Stimulated activated CD8-positive, alpha-beta memory T cell treated with anti-CD3 and anti-CD28 coated beads, Interleukin-4, amount 100 ng/mL, for 1 hour (primary cell): ENCODE data around the gene ATP12A.
"Not testable (repeated sequence)": the region's sequence is repeated elsewhere in the genome, so short reads cannot be mapped to it uniquely, and the experiment has no call there.

ENCODE experiments used
- DNase-seq, 2 donors: peaks; one replicate each; pipeline ENCODE4 v3.0.0-alpha.2; 2020; ENCODE audit warnings: low read depth in 2 of 2, low spot score in 1 of 2

Gene ATP12A

DNA sequence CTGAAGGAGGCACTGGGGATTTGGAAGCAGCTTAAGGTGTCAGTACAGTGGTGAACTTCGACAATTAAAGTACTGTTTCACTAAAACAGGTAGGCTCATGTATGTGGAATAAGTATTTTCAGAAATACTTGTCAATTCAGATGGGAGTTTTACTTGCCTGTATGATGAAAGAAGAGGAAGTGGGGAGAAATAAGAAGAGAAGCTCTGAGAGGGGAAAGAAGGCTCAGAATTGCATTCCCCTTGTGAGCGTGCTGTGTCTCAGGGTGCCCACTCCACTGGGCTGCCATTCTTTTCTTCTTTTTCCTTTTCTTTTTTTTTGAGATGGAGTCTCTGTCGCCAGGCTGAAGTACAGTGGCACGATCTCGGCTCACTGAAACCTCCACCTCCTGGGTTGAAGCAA, 45.2 kb downstream of the ATP12A start:
- no peak for DNase-seq

GRCh38 chr13:24727731-24728601, 47.8 kb downstream of the ATP12A start:
- DNase-seq = peak; percentile 28 to 50

GRCh38 chr13:24730873-24731567, 50.8 kb downstream of the ATP12A start:
- not testable (repeated sequence) for DNase-seq

- DNase-seq = no peak
These were observed 54.7 kb downstream of the ATP12A start for GRCh38 chr13:24734950-24735349.

GRCh38 chr13:24737042-24737441, 56.8 kb downstream of the ATP12A start:
- no peak for DNase-seq

DNA sequence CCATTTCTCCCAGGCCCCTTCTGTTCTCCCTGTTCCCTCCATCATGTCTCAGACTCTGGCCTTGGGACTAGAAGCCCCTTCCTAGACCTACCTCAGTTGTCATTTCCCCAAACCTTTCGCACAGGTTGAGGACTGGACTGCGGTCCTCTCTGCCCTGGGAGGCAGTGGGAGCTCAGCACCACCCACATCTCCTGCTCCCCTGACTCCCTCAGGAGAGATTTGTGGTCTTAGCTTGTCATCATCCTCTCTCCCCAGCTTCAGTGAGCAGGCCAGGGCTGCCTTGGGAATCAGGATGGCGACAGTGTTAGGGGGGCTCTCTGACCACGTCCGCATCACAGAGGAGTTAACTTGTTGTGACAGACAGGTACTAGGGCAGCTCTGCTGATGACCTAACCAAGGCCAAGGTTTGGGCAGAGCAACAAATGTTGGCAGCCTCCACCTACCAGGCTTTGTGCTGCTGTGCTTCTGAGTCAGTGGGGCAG, 58.2 kb downstream of the ATP12A start:
- no peak for DNase-seq

GRCh38 chr13:24740014-24740890, 60.0 kb downstream of the ATP12A start:
- no peak for DNase-seq

- DNase-seq = no peak
These were observed 60.9 kb downstream of the ATP12A start for GRCh38 chr13:24741016-24741662.

DNA sequence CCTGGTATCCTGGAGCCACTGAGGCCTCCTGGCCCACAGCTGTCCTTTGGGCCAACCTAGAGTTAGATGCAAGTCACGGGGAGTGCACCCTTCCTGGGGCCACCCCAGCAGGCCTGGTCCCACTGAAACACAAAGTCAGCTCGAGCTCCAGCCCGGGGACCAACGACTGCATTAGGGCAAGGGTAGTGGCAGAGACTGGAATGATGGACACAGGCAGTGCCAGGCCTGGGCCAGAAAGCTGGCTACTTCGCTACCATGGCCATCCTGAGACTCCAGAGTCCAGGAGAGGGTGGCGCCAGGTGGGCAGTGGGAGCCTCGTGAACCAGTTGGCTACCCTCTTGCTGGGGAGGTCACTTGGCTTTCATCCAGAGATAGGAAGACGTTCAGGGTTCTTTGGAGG, 61.6 kb downstream of the ATP12A start:
- no peak for DNase-seq

DNA sequence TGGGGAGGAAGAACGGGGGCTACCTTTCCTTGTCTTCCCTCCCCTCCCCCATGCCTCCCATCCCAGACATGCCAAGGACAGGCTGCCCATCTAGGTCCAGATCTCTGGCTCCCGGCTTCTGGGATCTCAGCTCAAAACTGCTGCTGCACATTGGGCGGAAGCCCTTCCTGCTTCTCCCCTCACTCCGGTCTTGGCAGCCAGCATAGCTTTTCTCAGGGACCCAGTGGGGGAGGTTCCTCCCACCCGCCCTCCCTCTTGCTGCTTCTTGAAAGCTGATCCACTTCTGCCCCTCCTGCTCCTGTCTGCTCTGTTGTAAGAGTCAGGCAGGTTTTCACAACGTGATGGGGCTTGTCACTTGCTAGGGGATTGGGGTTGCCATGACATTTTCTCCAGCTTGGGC, 62.1 kb downstream of the ATP12A start:
- DNase-seq = no peak

GRCh38 chr13:24742977-24743376, 62.8 kb downstream of the ATP12A start:
- DNase-seq = no peak

DNA sequence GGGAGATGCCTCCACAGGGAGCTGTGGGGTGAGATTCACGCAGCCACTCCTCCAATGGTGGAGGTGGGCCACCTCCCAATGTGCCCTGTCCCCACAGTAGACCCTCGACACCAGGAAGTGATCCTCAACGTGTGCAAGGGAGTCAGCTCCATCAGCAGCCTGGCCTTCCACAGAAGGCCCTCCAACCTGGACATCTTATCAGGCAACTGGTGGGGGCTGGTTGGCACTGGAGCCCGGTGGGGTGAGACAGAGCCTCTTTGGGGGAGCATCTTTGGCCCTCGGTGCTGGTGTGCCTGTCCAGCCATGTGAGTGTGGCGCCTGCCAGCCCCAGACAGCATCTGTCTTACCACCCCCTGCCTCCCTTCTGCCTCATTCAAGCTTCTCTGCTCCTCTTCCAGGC, 64.0 kb downstream of the ATP12A start:
- DNase-seq = no peak

DNA sequence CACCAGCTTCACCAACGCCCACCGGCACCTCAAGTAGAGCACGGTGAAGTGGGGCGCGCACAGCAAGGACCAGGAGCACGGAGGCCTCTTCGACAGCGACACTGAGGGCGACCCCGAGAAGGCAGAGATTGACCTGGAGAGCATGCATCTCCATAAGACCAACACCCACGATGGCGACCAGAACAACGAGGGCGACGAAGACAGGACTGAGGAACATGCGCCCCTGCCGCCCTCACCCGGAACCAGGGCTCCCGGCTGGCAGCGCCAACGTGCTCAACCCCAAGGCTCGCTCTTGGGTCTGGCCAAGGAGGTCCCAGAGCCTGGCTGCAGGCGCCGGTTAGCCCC, 65.3 kb downstream of the ATP12A start:
- no peak for DNase-seq

GRCh38 chr13:24745861-24746617, 65.8 kb downstream of the ATP12A start:
- no peak for DNase-seq

- DNase-seq = no peak
These were observed 66.5 kb downstream of the ATP12A start for GRCh38 chr13:24746618-24747247.

- DNase-seq = no peak
These were observed 67.2 kb downstream of the ATP12A start for GRCh38 chr13:24747248-24748060.

DNA sequence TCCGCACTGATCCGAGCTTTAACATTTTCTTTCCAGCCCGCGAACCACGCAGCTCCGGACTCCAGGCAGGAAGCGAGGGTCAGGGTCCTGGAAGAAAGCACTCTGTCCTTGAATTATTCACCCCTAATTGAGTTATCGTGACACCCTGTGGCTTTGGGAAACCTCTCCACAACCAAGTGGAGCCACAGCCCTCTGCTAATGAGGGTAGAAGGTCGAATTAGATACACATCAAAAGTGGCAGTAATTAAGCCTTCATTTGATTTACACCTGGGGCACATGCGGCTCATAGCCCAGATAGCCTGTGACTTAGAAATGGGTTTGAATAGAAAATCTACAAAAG, 67.8 kb downstream of the ATP12A start:
- DNase-seq = no peak

- no peak for DNase-seq
These were observed 79.0 kb downstream of the ATP12A start for GRCh38 chr13:24759197-24759596.
